RWPE2 (cell line): ENCODE data around the gene TKTL1.

Experiments used
- ATAC-seq: fragments of 200-7000 bp; cut with Tn5 transposase; 3 replicates; pipeline ENCODE4 v1.9.1; 2021; ENCODE audit warnings: low read depth
- DNase-seq: peaks from one replicate; pipeline ENCODE4 v3.0.0-alpha.2; 2020; ENCODE audit warnings: low spot score
- H3K27ac ChIP-seq: fragments of 450-650 bp; 2 replicates; pipeline ENCODE4 v1.5.1; 2017; ENCODE audit warnings: mild to moderate bottlenecking; ENCODE audit not compliant: poor library complexity, severe bottlenecking
- H3K27me3 ChIP-seq: fragments of 250-450 bp; sonication (Bioruptor Pico); 2 replicates; pipeline ENCODE4 v1.5.1; 2021; ENCODE audit warnings: mild to moderate bottlenecking, moderate library complexity; ENCODE audit not compliant: insufficient read depth, poor library complexity, severe bottlenecking
- H3K36me3 ChIP-seq: fragments of 250-450 bp; sonication (Bioruptor Pico); 2 replicates; pipeline ENCODE4 v1.5.1; 2020; ENCODE audit warnings: low read depth, mild to moderate bottlenecking, moderate library complexity
- H3K4me1 ChIP-seq: fragments of 250-450 bp; sonication (Bioruptor Pico); 2 replicates; pipeline ENCODE4 v1.5.1; 2021; ENCODE audit warnings: mild to moderate bottlenecking, moderate library complexity; ENCODE audit not compliant: insufficient read depth, poor library complexity, severe bottlenecking
- H3K4me3 ChIP-seq: fragments of 250-450 bp; sonication (Bioruptor Pico); 2 replicates; pipeline ENCODE4 v1.5.1; 2021; ENCODE audit warnings: mild to moderate bottlenecking, moderate library complexity; ENCODE audit not compliant: severe bottlenecking
- H3K9me3 ChIP-seq: fragments of 250-450 bp; sonication (Bioruptor Pico); 2 replicates; pipeline ENCODE4 v1.5.1; 2021; ENCODE audit warnings: mild to moderate bottlenecking, moderate library complexity; ENCODE audit not compliant: severe bottlenecking
- TF ChIP-seq, protein P1 (sequence below): fragments of 450-650 bp; IDR thresholded peaks from one replicate; pipeline ENCODE4 v1.5.1; 2017; ENCODE audit warnings: mild to moderate bottlenecking, moderate library complexity; ENCODE audit not compliant: poor library complexity, severe bottlenecking

The TKTL1 gene

DNA sequence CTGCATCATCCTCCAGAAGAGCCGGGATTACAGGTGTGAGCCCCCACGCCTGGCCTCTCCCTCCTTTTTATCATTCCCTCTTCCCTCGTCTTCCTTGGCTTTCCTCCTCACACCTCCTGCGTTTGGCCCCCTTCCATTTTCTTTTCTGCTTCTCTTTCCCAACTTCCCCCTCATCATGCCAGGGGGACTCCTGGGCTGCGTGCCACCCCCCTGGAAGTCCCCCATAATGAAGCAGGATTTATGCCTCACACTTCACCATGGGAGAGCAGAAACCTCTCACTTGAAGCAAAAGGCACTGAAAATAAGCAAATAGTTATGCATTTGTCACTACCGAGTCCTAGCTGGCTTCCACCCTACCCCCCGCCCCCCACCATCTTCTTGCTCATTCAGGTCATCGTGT is 7.9 kb downstream of the TKTL1 start:
- Histone ChIP-seq H3K9me3 (no peaks in the 10 kb centered on the region), H3K27ac (no peak overlapping the region), H3K27me3 (no peaks in the 10 kb centered on the region), H3K4me3 (no peak overlapping the region), H3K4me1 (no peaks in the 10 kb centered on the region), H3K36me3 (no peaks in the 10 kb centered on the region)
- no peak for ATAC-seq
- no peak for DNase-seq
- TF ChIP-seq, protein P1, sequence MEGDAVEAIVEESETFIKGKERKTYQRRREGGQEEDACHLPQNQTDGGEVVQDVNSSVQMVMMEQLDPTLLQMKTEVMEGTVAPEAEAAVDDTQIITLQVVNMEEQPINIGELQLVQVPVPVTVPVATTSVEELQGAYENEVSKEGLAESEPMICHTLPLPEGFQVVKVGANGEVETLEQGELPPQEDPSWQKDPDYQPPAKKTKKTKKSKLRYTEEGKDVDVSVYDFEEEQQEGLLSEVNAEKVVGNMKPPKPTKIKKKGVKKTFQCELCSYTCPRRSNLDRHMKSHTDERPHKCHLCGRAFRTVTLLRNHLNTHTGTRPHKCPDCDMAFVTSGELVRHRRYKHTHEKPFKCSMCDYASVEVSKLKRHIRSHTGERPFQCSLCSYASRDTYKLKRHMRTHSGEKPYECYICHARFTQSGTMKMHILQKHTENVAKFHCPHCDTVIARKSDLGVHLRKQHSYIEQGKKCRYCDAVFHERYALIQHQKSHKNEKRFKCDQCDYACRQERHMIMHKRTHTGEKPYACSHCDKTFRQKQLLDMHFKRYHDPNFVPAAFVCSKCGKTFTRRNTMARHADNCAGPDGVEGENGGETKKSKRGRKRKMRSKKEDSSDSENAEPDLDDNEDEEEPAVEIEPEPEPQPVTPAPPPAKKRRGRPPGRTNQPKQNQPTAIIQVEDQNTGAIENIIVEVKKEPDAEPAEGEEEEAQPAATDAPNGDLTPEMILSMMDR, result no peak

DNA sequence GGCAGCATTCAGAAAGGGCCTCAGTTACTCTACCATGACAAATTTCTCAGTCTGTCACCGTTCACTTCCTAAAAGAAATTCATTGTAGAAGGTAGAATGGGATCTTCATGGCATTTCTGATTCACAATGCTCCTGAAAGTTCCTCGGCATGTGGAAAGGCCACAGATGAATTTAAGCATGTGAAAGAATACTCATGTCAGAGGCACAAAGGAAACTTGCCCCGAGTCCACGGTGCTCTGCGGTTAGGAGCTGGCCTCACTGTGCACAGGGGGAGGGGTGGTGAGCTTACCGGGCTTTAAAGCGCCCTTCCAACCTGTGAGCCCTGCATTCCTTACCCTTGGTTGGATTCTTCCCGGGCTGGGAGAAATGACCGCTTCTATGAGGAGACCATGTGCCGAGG is 9.3 kb downstream of the TKTL1 start:
- H3K27me3 ChIP-seq, result no peaks in the 10 kb centered on the region
- H3K27ac ChIP-seq, result no peak overlapping the region
- H3K36me3 ChIP-seq, result no peaks in the 10 kb centered on the region
- no peaks in the 10 kb centered on the region for H3K4me1 ChIP-seq
- no peak overlapping the region for H3K4me3 ChIP-seq
- no peak for DNase-seq
- H3K9me3 ChIP-seq, result no peaks in the 10 kb centered on the region
- TF ChIP-seq, protein P1, result no peak
- no peak for ATAC-seq

DNA sequence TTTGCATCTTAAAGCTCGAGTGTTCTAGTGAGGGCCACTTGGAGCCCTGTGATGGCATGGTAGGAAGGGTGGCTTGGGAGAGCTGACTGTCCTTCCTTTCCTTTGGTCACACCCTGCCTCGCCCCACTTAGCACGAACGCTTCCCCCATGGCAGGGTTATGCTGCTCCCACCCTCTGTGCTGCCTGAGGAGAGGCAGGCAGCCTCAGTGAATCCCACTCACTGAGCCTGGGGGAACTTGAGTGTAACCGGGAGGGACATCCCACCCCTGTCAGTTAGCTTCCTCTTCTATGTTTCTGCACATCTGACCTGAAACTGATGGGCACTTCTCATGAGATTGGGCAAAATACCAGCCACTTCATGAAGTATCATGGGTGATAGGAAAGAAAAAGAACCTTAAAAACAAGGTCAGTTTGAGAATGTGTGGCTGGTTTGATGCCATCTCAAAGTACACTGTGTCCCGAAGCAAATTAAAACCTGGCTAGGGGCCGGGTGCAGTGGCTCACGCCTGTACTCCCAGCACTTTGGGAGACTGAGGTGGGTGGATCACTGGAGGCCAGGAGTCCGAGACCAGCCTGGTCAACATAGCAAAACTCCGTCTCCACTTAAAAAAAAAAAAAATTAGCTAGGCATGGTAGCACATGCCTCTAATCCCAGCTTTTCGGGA is 10.1 kb downstream of the TKTL1 start:
- H3K4me3 ChIP-seq, result no peak overlapping the region
- H3K36me3 ChIP-seq, result no peaks in the 10 kb centered on the region
- no peak overlapping the region for H3K27ac ChIP-seq
- TF ChIP-seq, protein P1, result no peak
- ATAC-seq (no peak), DNase-seq (no peak)
- H3K27me3 ChIP-seq, result no peaks in the 10 kb centered on the region
- no peaks in the 10 kb centered on the region for H3K4me1 ChIP-seq
- H3K9me3 ChIP-seq, result no peaks in the 10 kb centered on the region

DNA sequence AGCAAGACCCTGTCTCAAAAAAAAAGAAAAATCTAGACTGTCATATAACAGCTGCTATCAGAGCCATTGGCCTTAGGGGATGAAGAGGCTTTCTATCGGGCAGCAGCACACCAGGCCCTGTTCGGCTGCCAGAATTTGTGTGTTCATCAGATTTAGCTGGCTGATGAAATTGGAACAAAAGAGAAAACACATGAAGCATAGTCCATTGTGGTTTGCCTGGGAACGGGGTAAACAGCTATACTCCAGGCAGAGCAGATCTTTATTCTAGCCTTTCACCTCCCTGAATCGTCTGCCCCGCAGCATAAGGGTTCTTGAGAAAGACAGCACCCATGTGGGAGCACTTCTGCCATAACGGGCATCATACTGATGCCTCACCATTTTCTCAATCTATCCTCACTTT is 11.6 kb downstream of the TKTL1 start:
- no peaks in the 10 kb centered on the region for H3K36me3 ChIP-seq
- no peaks in the 10 kb centered on the region for H3K27me3 ChIP-seq
- H3K4me1 ChIP-seq, result no peaks in the 10 kb centered on the region
- TF ChIP-seq, protein P1, result no peak
- no peaks in the 10 kb centered on the region for H3K9me3 ChIP-seq
- H3K27ac ChIP-seq, result no peak overlapping the region
- DNase-seq (no peak), ATAC-seq (no peak)
- H3K4me3 ChIP-seq, result no peak overlapping the region

DNA sequence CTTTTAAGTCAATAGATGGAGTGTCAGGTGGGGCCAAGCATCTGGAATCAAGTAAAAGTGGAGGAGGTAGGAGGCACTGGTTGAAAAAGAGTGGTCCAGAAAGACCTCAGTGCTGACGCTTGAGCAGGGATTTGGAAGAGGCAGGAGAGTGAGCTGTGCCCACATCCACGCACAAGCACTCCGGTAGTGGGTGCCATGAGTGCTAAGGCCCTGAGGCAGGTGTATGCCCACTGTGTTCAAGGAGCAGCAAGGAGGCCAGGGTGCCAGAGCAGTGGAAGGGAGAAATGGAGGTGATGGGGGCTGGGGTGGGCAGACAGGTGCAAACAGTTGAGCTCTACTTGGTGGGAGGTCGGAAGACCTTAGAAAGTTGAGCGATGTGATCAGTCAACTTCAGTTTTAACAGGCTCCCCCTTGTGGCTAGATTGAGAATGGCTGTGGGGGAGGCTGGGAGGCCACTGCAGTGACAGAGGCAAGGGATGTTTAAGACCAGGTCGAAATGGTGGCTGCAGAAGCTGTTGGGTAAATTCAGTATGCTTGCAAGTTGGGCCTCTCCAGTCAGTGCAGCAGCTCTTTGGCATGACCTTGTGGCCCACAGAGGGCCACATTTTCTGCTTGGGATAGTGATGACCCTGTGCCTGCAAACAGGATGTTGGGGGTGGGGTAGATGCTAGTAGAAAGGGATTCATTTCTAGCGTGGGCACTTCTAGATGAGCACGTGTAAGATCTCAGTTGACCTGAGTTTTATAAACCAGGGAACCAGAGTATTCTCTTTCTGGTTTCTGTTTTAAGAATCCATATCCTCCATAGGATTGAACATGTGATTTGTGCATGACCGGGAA is 12.7 kb downstream of the TKTL1 start:
- no peaks in the 10 kb centered on the region for H3K4me1 ChIP-seq
- DNase-seq (no peak), ATAC-seq (no peak)
- H3K27me3 ChIP-seq, result no peaks in the 10 kb centered on the region
- no peaks in the 10 kb centered on the region for H3K9me3 ChIP-seq
- no peaks in the 10 kb centered on the region for H3K36me3 ChIP-seq
- TF ChIP-seq, protein P1, result peak; percentile 48
- H3K27ac ChIP-seq, result no peak overlapping the region
- no peak overlapping the region for H3K4me3 ChIP-seq
